Frontal cortex (tissue), 4 donors: Measurements from ENCODE around the gene NCOR1. TPM values are rescaled to one million over a fixed set of nuclear protein-coding genes. Genes with fewer than 3 reads are reported as not detected.

Experiments used
- DNase-seq, 2 donors: peaks; one replicate each; pipeline ENCODE4 v3.0.0; 2012; ENCODE audit warnings: low spot score in 2 of 2
- FAIRE-seq: peaks from 2 replicates; lab custom pipeline; 2012; peaks lifted over from hg19 to GRCh38; lab: Jason Lieb, UNC
- total RNA-seq: library from RNA; depleted of rRNA; stranded (reverse); fragments of >200 nt; gene quantifications from one replicate; pipeline ENCODE4 v1.2.3, GENCODE V29; 2014
- donor health status: control.
- donor health status: control.
- donor health status: control.

The NCOR1 gene
- total RNA-seq, 1 donor from 2014 or later: 104 TPM

GRCh38 chr17:16048811-16049449 lies 166.4 kb downstream of the NCOR1 start:
- DNase-seq: no peak
- no peak for FAIRE-seq

GRCh38 chr17:16046966-16047365 lies 168.4 kb downstream of the NCOR1 start:
- FAIRE-seq (no peak), DNase-seq (no peak)

- no peak for DNase-seq
- FAIRE-seq: no peak
These were observed 170.8 kb downstream of the NCOR1 start for GRCh38 chr17:16044487-16044886.

- no peak for FAIRE-seq
- DNase-seq: peak in 1 of 2 donors; percentile 25
These were observed 174.6 kb downstream of the NCOR1 start for GRCh38 chr17:16040710-16041251.

- FAIRE-seq: no peak
These were observed 177.7 kb downstream of the NCOR1 start for GRCh38 chr17:16037636-16038035.

GRCh38 chr17:16036261-16036660 lies 179.1 kb downstream of the NCOR1 start:
- FAIRE-seq (no peak), DNase-seq (no peak)

More at GRCh38 chr17:16037636-16038035, 177.7 kb downstream of the NCOR1 start:
- DNase-seq: no peak

GRCh38 chr17:16033729-16034349 lies 181.5 kb downstream of the NCOR1 start:
- DNase-seq (no peak), FAIRE-seq (no peak)

GRCh38 chr17:16027708-16028584 lies 187.4 kb downstream of the NCOR1 start:
- no peak for FAIRE-seq
- peak in 1 of 2 donors; percentile 32 for DNase-seq

GRCh38 chr17:16026895-16027294 lies 188.4 kb downstream of the NCOR1 start:
- FAIRE-seq (no peak), DNase-seq (no peak)

GRCh38 chr17:16025202-16025601 lies 190.1 kb downstream of the NCOR1 start:
- DNase-seq (no peak), FAIRE-seq (no peak)

GRCh38 chr17:16023881-16024280 lies 191.5 kb downstream of the NCOR1 start:
- DNase-seq: no peak
- FAIRE-seq: no peak

- no peak for FAIRE-seq
- no peak for DNase-seq
These were observed 196.0 kb downstream of the NCOR1 start for GRCh38 chr17:16019347-16019746.

GRCh38 chr17:16013943-16014407 lies 201.4 kb downstream of the NCOR1 start:
- no peak for FAIRE-seq
- no peak for DNase-seq

- DNase-seq (no peak), FAIRE-seq (no peak)
These were observed 207.9 kb downstream of the NCOR1 start for GRCh38 chr17:16007439-16007838.

GRCh38 chr17:16005636-16006035 lies 209.7 kb downstream of the NCOR1 start:
- DNase-seq (no peak), FAIRE-seq (no peak)

- FAIRE-seq: no peak
- DNase-seq: no peak
These were observed 211.5 kb downstream of the NCOR1 start for GRCh38 chr17:16003841-16004240.

- no peak for FAIRE-seq
- DNase-seq: no peak
These were observed 212.6 kb downstream of the NCOR1 start for GRCh38 chr17:16002708-16003260.

GRCh38 chr17:16001226-16001897 lies 214.0 kb downstream of the NCOR1 start:
- DNase-seq (no peak), FAIRE-seq (no peak)

- FAIRE-seq (no peak), DNase-seq (no peak)
These were observed 215.1 kb downstream of the NCOR1 start for GRCh38 chr17:15999974-16000827.
